ENCODE data around the gene MTURN. TPM values are rescaled to one million over a fixed set of nuclear protein-coding genes. Genes with fewer than 3 reads are reported as not detected.

The MTURN gene
- polyA plus RNA-seq, 1 donor from 2014 or later, result 75.5 TPM

GRCh38 chr7:30148426-30148825, 13.6 kb downstream of the MTURN start:
- no peak for TF ChIP-seq MXI1 (conservative IDR thresholded peaks at IDR 0.05; ENCODE audit: poor library complexity, severe bottlenecking)
- TF ChIP-seq POLR2AphosphoS5 (IDR thresholded peaks at IDR 0.05), result no peak
- TF ChIP-seq TAF1 (IDR thresholded peaks at IDR 0.05; ENCODE audit: low read depth), result no peak
- TF ChIP-seq SMC3 (conservative IDR thresholded peaks at IDR 0.05; ENCODE audit: poor library complexity), result no peak
- no peak for TF ChIP-seq EP300 (conservative IDR thresholded peaks at IDR 0.05; ENCODE audit: poor library complexity, severe bottlenecking)
- no peak for TF ChIP-seq REST (IDR thresholded peaks at IDR 0.05; ENCODE audit: borderline replicate concordance)
- no peak for TF ChIP-seq RAD21 (conservative IDR thresholded peaks at IDR 0.05)
- no peak for TF ChIP-seq EZH2 (IDR thresholded peaks at IDR 0.05; ENCODE audit: borderline replicate concordance, insufficient read depth, low read length, poor library complexity, severe bottlenecking)
- TF ChIP-seq CTCF (IDR thresholded peaks at IDR 0.05; ENCODE audit: poor library complexity, severe bottlenecking), result no peak
- Histone ChIP-seq H3K27ac (ENCODE audit: low read length) (no peak overlapping the region), H3K4me3 (ENCODE audit: low read length) (no peak overlapping the region), H3K4me2 (ENCODE audit: low read length) (no peak overlapping the region), H3F3A (ENCODE audit: insufficient read depth, low read length, poor library complexity, severe bottlenecking) (peaks cover 3% of the 10 kb centered on the region), H3K9ac (ENCODE audit: low read length) (no peak overlapping the region), H2AFZ (ENCODE audit: low read depth, low read length) (no peak overlapping the region), H3K36me3 (ENCODE audit: insufficient read depth, low read length) (no peaks in the 10 kb centered on the region), H3K9me3 (ENCODE audit: low read length) (no peaks in the 10 kb centered on the region), H3K27me3 (ENCODE audit: insufficient read depth, low read depth, low read length) (no peaks in the 10 kb centered on the region), H3K9me2 (ENCODE audit: insufficient read depth, low read length) (no peaks in the 10 kb centered on the region), H4K20me1 (ENCODE audit: insufficient read depth) (no peaks in the 10 kb centered on the region), H3K79me2 (replicated peaks; ENCODE audit: insufficient read depth, low read length) (no peaks in the 10 kb centered on the region)

GRCh38 chr7:30148951-30149459, 14.2 kb downstream of the MTURN start:
- H3K27ac ChIP-seq (ENCODE audit: low read length), result no peak overlapping the region

More at GRCh38 chr7:30148951-30149459, 14.2 kb downstream of the MTURN start:
- Histone ChIP-seq H3K4me2 (ENCODE audit: low read length) (no peak overlapping the region), H2AFZ (ENCODE audit: low read depth, low read length) (no peak overlapping the region), H4K20me1 (ENCODE audit: insufficient read depth) (no peaks in the 10 kb centered on the region), H3K9ac (ENCODE audit: low read length) (no peak overlapping the region), H3K79me2 (replicated peaks; ENCODE audit: insufficient read depth, low read length) (no peaks in the 10 kb centered on the region), H3K36me3 (ENCODE audit: insufficient read depth, low read length) (no peaks in the 10 kb centered on the region), H3K9me3 (ENCODE audit: low read length) (no peaks in the 10 kb centered on the region), H3F3A (ENCODE audit: insufficient read depth, low read length, poor library complexity, severe bottlenecking) (peaks cover 3% of the 10 kb centered on the region), H3K4me3 (ENCODE audit: low read length) (no peak overlapping the region), H3K27me3 (ENCODE audit: insufficient read depth, low read depth, low read length) (no peaks in the 10 kb centered on the region), H3K9me2 (ENCODE audit: insufficient read depth, low read length) (no peaks in the 10 kb centered on the region)
- TF ChIP-seq POLR2AphosphoS5 (IDR thresholded peaks at IDR 0.05), result no peak
- TF ChIP-seq RAD21 (conservative IDR thresholded peaks at IDR 0.05), result no peak
- no peak for TF ChIP-seq SMC3 (conservative IDR thresholded peaks at IDR 0.05; ENCODE audit: poor library complexity)
- TF ChIP-seq EP300 (conservative IDR thresholded peaks at IDR 0.05; ENCODE audit: poor library complexity, severe bottlenecking), result no peak
- TF ChIP-seq CTCF (IDR thresholded peaks at IDR 0.05; ENCODE audit: poor library complexity, severe bottlenecking), result no peak
- TF ChIP-seq MXI1 (conservative IDR thresholded peaks at IDR 0.05; ENCODE audit: poor library complexity, severe bottlenecking), result no peak
- TF ChIP-seq TAF1 (IDR thresholded peaks at IDR 0.05; ENCODE audit: low read depth), result no peak
